Inflammatory macrophage (primary cell): ENCODE data around the gene ZFP14.

Experiments used
- DNase-seq, 2 donors: peaks; one replicate each; pipeline ENCODE4 v3.0.0-alpha.2; 2020 to 2022
- total RNA-seq, 18 experiments: gene quantifications; one replicate each; lab custom pipeline; 2026; ENCODE audit warnings: mixed read lengths in 6 of 18, inconsistent platforms in 2 of 18; lab: John Stamatoyannopoulos, UW

Gene ZFP14
- 1.2 to 11.6 (median 5.6) reads per million in 18 experiments for total RNA-seq

GRCh38 chr19:36378625-36379509 lies at the start of gene ZFP14:
ZFP14 (minus strand) TSS chr19:36379201; CDS start chr19:36367892, 11,309 bp downstream.
- peak; percentile 96 to 97 for DNase-seq

GRCh38 chr19:36423925-36424324 lies 44.9 kb upstream of the ZFP14 start:
- DNase-seq = no peak

GRCh38 chr19:36421749-36422481 lies 42.9 kb upstream of the ZFP14 start:
- DNase-seq = no peak

- peak in 1 of 2 donors; percentile 26 for DNase-seq
Measured at GRCh38 chr19:36420961-36421748, 42.2 kb upstream of the ZFP14 start.

- peak; percentile 68 to 82 for DNase-seq
Measured at GRCh38 chr19:36418287-36419001, 39.4 kb upstream of the ZFP14 start, which contains the start of gene ZFP82. ZFP82 (minus strand) TSS chr19:36418644; CDS start chr19:36409789, 8,855 bp downstream.

- no peak for DNase-seq
Measured at GRCh38 chr19:36417752-36418286, 38.8 kb upstream of the ZFP14 start.

GRCh38 chr19:36409841-36410240 lies 30.8 kb upstream of the ZFP14 start:
- no peak for DNase-seq

- no peak for DNase-seq
Measured at GRCh38 chr19:36408101-36408500, 29.1 kb upstream of the ZFP14 start.

- DNase-seq = no peak
Measured at GRCh38 chr19:36404498-36404897, 25.5 kb upstream of the ZFP14 start.

GRCh38 chr19:36401475-36401874 lies 22.5 kb upstream of the ZFP14 start:
- no peak for DNase-seq

GRCh38 chr19:36398571-36398970 lies 19.6 kb upstream of the ZFP14 start:
- DNase-seq = peak; percentile 74 to 85

- no peak for DNase-seq
Measured at GRCh38 chr19:36392916-36393673, 14.1 kb upstream of the ZFP14 start.

GRCh38 chr19:36379510-36379819 lies 464 bp upstream of the ZFP14 start:
- no peak for DNase-seq

- no peak for DNase-seq
Measured at GRCh38 chr19:36377541-36378178, 1.3 kb downstream of the ZFP14 start.

GRCh38 chr19:36373638-36374156 lies 5.3 kb downstream of the ZFP14 start:
- no peak for DNase-seq

- no peak for DNase-seq
Measured at GRCh38 chr19:36371886-36372285, 7.1 kb downstream of the ZFP14 start.

GRCh38 chr19:36363845-36364244 lies 15.2 kb downstream of the ZFP14 start:
- DNase-seq = no peak

GRCh38 chr19:36340786-36341372 lies 38.1 kb downstream of the ZFP14 start:
- no peak for DNase-seq

GRCh38 chr19:36331353-36332228 lies 47.4 kb downstream of the ZFP14 start:
- DNase-seq = peak; percentile 73 to 80
